Esophagus squamous epithelium (tissue), 4 donors: Measurements from ENCODE around the gene SEC31A.

ENCODE experiments used
- POLR2A ChIP-seq, 4 donors: fragments of 450-650 bp; IDR thresholded peaks; one replicate each; pipeline ENCODE4 v1.6.1; 2017; ENCODE audit warnings: antibody characterized with exemption in 4 of 4, mild to moderate bottlenecking in 4 of 4, moderate library complexity in 3 of 4
- TF ChIP-seq, protein P1 (sequence below), 6 experiments: fragments of 450-650 bp in 4 of 6; fragments of 200-600 bp in 2 of 6; sonication (generic) in 2 of 6; IDR thresholded peaks; one replicate each; pipeline ENCODE4 v1.5.1; 2016 to 2019; ENCODE audit warnings: antibody characterized with exemption in 6 of 6, mild to moderate bottlenecking in 4 of 6, moderate library complexity in 4 of 6

DNA sequence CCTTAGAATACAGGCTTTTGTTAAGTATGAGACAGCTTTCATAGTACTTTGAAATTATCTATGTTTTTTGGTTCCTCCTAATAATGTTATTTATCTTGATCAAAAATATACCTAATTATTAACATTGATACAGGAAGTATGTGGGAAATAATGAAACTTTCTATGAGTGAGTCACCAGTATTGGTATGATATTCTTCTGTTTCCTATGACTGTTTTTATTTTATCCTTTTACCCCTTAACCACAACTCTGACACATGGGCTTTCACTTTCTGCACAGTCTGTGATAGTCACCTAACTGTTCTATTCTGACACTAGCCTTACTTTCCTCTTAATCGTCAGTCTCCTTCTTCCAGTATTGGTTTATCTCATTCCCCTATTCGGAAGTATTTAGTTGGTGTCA is 14.3 kb upstream of the SEC31A start:
- TF ChIP-seq, protein P1, sequence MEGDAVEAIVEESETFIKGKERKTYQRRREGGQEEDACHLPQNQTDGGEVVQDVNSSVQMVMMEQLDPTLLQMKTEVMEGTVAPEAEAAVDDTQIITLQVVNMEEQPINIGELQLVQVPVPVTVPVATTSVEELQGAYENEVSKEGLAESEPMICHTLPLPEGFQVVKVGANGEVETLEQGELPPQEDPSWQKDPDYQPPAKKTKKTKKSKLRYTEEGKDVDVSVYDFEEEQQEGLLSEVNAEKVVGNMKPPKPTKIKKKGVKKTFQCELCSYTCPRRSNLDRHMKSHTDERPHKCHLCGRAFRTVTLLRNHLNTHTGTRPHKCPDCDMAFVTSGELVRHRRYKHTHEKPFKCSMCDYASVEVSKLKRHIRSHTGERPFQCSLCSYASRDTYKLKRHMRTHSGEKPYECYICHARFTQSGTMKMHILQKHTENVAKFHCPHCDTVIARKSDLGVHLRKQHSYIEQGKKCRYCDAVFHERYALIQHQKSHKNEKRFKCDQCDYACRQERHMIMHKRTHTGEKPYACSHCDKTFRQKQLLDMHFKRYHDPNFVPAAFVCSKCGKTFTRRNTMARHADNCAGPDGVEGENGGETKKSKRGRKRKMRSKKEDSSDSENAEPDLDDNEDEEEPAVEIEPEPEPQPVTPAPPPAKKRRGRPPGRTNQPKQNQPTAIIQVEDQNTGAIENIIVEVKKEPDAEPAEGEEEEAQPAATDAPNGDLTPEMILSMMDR (IDR thresholded peaks at IDR 0.05), result no peak
- no peak for TF ChIP-seq POLR2A (IDR thresholded peaks at IDR 0.05)
